Measurements from ENCODE around the gene BDNF.

Gene BDNF

GRCh38 chr11:27658535-27659236 lies 41.6 kb downstream of the BDNF start:
- Histone ChIP-seq H3K4me3 (ENCODE audit: low read length, poor library complexity, severe bottlenecking) (no peak overlapping the region), H3K79me2 (ENCODE audit: insufficient read depth, low read length) (no peaks in the 10 kb centered on the region), H3K4me1 (ENCODE audit: insufficient read depth, low read length, poor library complexity, severe bottlenecking) (peaks cover 5% of the 10 kb centered on the region), H3K9me3 (ENCODE audit: insufficient read depth, low read depth, low read length) (no peaks in the 10 kb centered on the region), H3K27me3 (ENCODE audit: insufficient read depth, low read length, poor library complexity, severe bottlenecking) (no peaks in the 10 kb centered on the region), H3K36me3 (ENCODE audit: insufficient read depth, low read length) (no peaks in the 10 kb centered on the region), H2AFZ (ENCODE audit: low read length) (no peak overlapping the region), H3K4me2 (ENCODE audit: low read depth, low read length, poor library complexity, severe bottlenecking) (no peak overlapping the region), H4K20me1 (ENCODE audit: insufficient read depth, low read length, poor library complexity, severe bottlenecking) (no peaks in the 10 kb centered on the region), H3F3A (ENCODE audit: low read depth) (no peaks in the 10 kb centered on the region), H3K9ac (ENCODE audit: low read depth, low read length, poor library complexity, severe bottlenecking) (no peak overlapping the region), H3K9me2 (replicated peaks; ENCODE audit: low read depth, low read length) (no peaks in the 10 kb centered on the region)
- TF ChIP-seq CTCF (conservative IDR thresholded peaks at IDR 0.05; ENCODE audit: low read length): no peak
- TF ChIP-seq EZH2phosphoT487 (IDR thresholded peaks at IDR 0.05; ENCODE audit: borderline replicate concordance): no peak

- Histone ChIP-seq H3K9ac (ENCODE audit: low read depth, low read length, poor library complexity, severe bottlenecking) (no peak overlapping the region), H2AFZ (ENCODE audit: low read length) (no peak overlapping the region), H3K36me3 (ENCODE audit: insufficient read depth, low read length) (no peaks in the 10 kb centered on the region), H3F3A (ENCODE audit: low read depth) (no peaks in the 10 kb centered on the region), H4K20me1 (ENCODE audit: insufficient read depth, low read length, poor library complexity, severe bottlenecking) (no peaks in the 10 kb centered on the region), H3K4me3 (ENCODE audit: low read length, poor library complexity, severe bottlenecking) (no peak overlapping the region), H3K4me1 (ENCODE audit: insufficient read depth, low read length, poor library complexity, severe bottlenecking) (peaks cover 14% of the 10 kb centered on the region), H3K79me2 (ENCODE audit: insufficient read depth, low read length) (no peaks in the 10 kb centered on the region), H3K9me3 (ENCODE audit: insufficient read depth, low read depth, low read length) (no peaks in the 10 kb centered on the region), H3K4me2 (ENCODE audit: low read depth, low read length, poor library complexity, severe bottlenecking) (no peak overlapping the region), H3K9me2 (replicated peaks; ENCODE audit: low read depth, low read length) (no peaks in the 10 kb centered on the region), H3K27me3 (ENCODE audit: insufficient read depth, low read length, poor library complexity, severe bottlenecking) (no peaks in the 10 kb centered on the region)
- TF ChIP-seq EZH2phosphoT487 (IDR thresholded peaks at IDR 0.05; ENCODE audit: borderline replicate concordance) (no peak), CTCF (conservative IDR thresholded peaks at IDR 0.05; ENCODE audit: low read length) (no peak)
These were observed 43.3 kb downstream of the BDNF start for GRCh38 chr11:27656806-27657483.

GRCh38 chr11:27656320-27656719 lies 43.9 kb downstream of the BDNF start:
- H3K9ac ChIP-seq (ENCODE audit: low read depth, low read length, poor library complexity, severe bottlenecking): no peak overlapping the region
- H3F3A ChIP-seq (ENCODE audit: low read depth): no peaks in the 10 kb centered on the region
- no peak overlapping the region for H2AFZ ChIP-seq (ENCODE audit: low read length)
- no peak overlapping the region for H3K4me3 ChIP-seq (ENCODE audit: low read length, poor library complexity, severe bottlenecking)
- H3K9me3 ChIP-seq (ENCODE audit: insufficient read depth, low read depth, low read length): no peaks in the 10 kb centered on the region
- H4K20me1 ChIP-seq (ENCODE audit: insufficient read depth, low read length, poor library complexity, severe bottlenecking): no peaks in the 10 kb centered on the region
- H3K27me3 ChIP-seq (ENCODE audit: insufficient read depth, low read length, poor library complexity, severe bottlenecking): no peaks in the 10 kb centered on the region
- H3K9me2 ChIP-seq (replicated peaks; ENCODE audit: low read depth, low read length): no peaks in the 10 kb centered on the region
- no peaks in the 10 kb centered on the region for H3K36me3 ChIP-seq (ENCODE audit: insufficient read depth, low read length)
- H3K4me2 ChIP-seq (ENCODE audit: low read depth, low read length, poor library complexity, severe bottlenecking): no peak overlapping the region
- no peak for TF ChIP-seq EZH2phosphoT487 (IDR thresholded peaks at IDR 0.05; ENCODE audit: borderline replicate concordance)
- no peak for TF ChIP-seq CTCF (conservative IDR thresholded peaks at IDR 0.05; ENCODE audit: low read length)
- no peaks in the 10 kb centered on the region for H3K79me2 ChIP-seq (ENCODE audit: insufficient read depth, low read length)
- H3K4me1 ChIP-seq (ENCODE audit: insufficient read depth, low read length, poor library complexity, severe bottlenecking): peaks cover 20% of the 10 kb centered on the region
